ENCODE data around the gene NCKAP5.

- TF ChIP-seq CTCF (IDR thresholded peaks at IDR 0.05), result no peak
- TF ChIP-seq POLR2A (IDR thresholded peaks at IDR 0.05), result no peak
Measured at GRCh38 chr2:133286326-133286922, 281.8 kb downstream of the NCKAP5 start.

All from upper lobe of left lung (tissue), 4 donors.